Liver (tissue), 9 donors: ENCODE data around the gene GP1BB. TPM values are rescaled to one million over a fixed set of nuclear protein-coding genes. Genes with fewer than 3 reads are reported as not detected.

Experiments used
- DNase-seq: peaks from one replicate; pipeline ENCODE4 v3.0.0-alpha.2; 2017; ENCODE audit warnings: low spot score
- H3K27ac ChIP-seq, 2 donors: one replicate each; pipeline ENCODE4 v1.7.0; 2013; ENCODE audit warnings: inconsistent platforms in 2 of 2, low read length in 2 of 2, control low read depth in 1 of 2, low read depth in 1 of 2, mild to moderate bottlenecking in 1 of 2
- H3K27me3 ChIP-seq, 4 donors: one replicate each; pipeline versions ENCODE4 v1.6.1 to v1.7.0; 2013; ENCODE audit warnings: low read length in 3 of 4, inconsistent platforms in 1 of 4, mild to moderate bottlenecking in 1 of 4, moderate library complexity in 1 of 4; ENCODE audit not compliant: control insufficient read depth in 4 of 4, insufficient read depth in 4 of 4
- H3K36me3 ChIP-seq, 4 donors: one replicate each; pipeline versions ENCODE4 v1.6.1 to v1.7.0; 2013; ENCODE audit warnings: low read length in 3 of 4, mild to moderate bottlenecking in 3 of 4, low read depth in 1 of 4, moderate library complexity in 1 of 4; ENCODE audit not compliant: control insufficient read depth in 4 of 4, insufficient read depth in 3 of 4
- H3K4me1 ChIP-seq, 4 donors: one replicate each; pipeline versions ENCODE4 v1.6.1 to v1.7.0; 2013; ENCODE audit warnings: low read length in 3 of 4, mild to moderate bottlenecking in 3 of 4, moderate library complexity in 1 of 4; ENCODE audit not compliant: control insufficient read depth in 4 of 4, insufficient read depth in 4 of 4
- H3K4me3 ChIP-seq, 3 donors: one replicate each; pipeline versions ENCODE4 v1.6.1 to v1.7.0; 2013; ENCODE audit warnings: low read length in 3 of 3, control low read depth in 1 of 3, low read depth in 1 of 3, mild to moderate bottlenecking in 1 of 3
- H3K9ac ChIP-seq, 2 donors: one replicate each; pipeline ENCODE4 v1.7.0; 2013; ENCODE audit warnings: low read length in 2 of 2, mild to moderate bottlenecking in 2 of 2, moderate library complexity in 2 of 2, control low read depth in 1 of 2, low read depth in 1 of 2
- H3K9me3 ChIP-seq, 4 donors: one replicate each; pipeline versions ENCODE4 v1.6.1 to v1.7.0; 2013; ENCODE audit warnings: low read length in 3 of 4; ENCODE audit not compliant: control insufficient read depth in 4 of 4
- ATF3 ChIP-seq: IDR thresholded peaks from 2 replicates; pipeline ENCODE4 v1.6.1; 2016; ENCODE audit warnings: antibody characterized with exemption
- CTCF ChIP-seq: fragments of 150-350 bp; IDR thresholded peaks from 2 replicates; pipeline ENCODE4 v1.5.1; 2017; ENCODE audit warnings: improper control_type of control experiment, low read depth, low read length; ENCODE audit not compliant: missing input control
- EGR1 ChIP-seq, 2 donors: IDR thresholded peaks; 2 replicates each; pipeline ENCODE4 v1.6.1; 2016 to 2018; ENCODE audit warnings: antibody characterized with exemption in 2 of 2, low read depth in 2 of 2
- FOXA1 ChIP-seq: IDR thresholded peaks from 2 replicates; pipeline ENCODE4 v1.6.1; 2016; ENCODE audit warnings: antibody characterized with exemption
- FOXA2 ChIP-seq: IDR thresholded peaks from 2 replicates; pipeline ENCODE4 v1.6.1; 2016; ENCODE audit warnings: antibody characterized with exemption
- GABPA ChIP-seq, 2 donors: IDR thresholded peaks in 1 of 2; conservative IDR thresholded peaks in 1 of 2; 2 replicates each; pipeline ENCODE4 v1.6.1; 2016; ENCODE audit warnings: antibody characterized with exemption in 2 of 2, mild to moderate bottlenecking in 1 of 2, moderate library complexity in 1 of 2
- HNF4A ChIP-seq, 2 donors: conservative IDR thresholded peaks; 2 replicates each; pipeline ENCODE4 v1.6.1; 2016; ENCODE audit warnings: antibody characterized with exemption in 2 of 2, mild to moderate bottlenecking in 2 of 2
- HNF4G ChIP-seq: IDR thresholded peaks from 2 replicates; pipeline ENCODE4 v1.6.1; 2016; ENCODE audit warnings: antibody characterized with exemption
- JUND ChIP-seq, 2 donors: IDR thresholded peaks; 2 replicates each; pipeline ENCODE4 v1.6.1; 2016; ENCODE audit warnings: antibody characterized with exemption in 2 of 2
- NR2F2 ChIP-seq: IDR thresholded peaks from 2 replicates; pipeline ENCODE4 v1.6.1; 2016; ENCODE audit warnings: antibody characterized with exemption
- RAD21 ChIP-seq, 2 donors: IDR thresholded peaks; 2 replicates each; pipeline ENCODE4 v1.6.1; 2016; ENCODE audit warnings: antibody characterized with exemption in 2 of 2, mild to moderate bottlenecking in 2 of 2
- REST ChIP-seq: IDR thresholded peaks from 2 replicates; pipeline ENCODE4 v1.6.1; 2016; ENCODE audit warnings: antibody characterized with exemption, mild to moderate bottlenecking
- RXRA ChIP-seq, 2 donors: IDR thresholded peaks; 2 replicates each; pipeline ENCODE4 v1.6.1; 2017 to 2018; ENCODE audit warnings: antibody characterized with exemption in 2 of 2, mild to moderate bottlenecking in 1 of 2
- SP1 ChIP-seq: IDR thresholded peaks from 2 replicates; pipeline ENCODE4 v1.6.1; 2018; ENCODE audit warnings: antibody characterized with exemption, mild to moderate bottlenecking
- YY1 ChIP-seq: IDR thresholded peaks from 2 replicates; pipeline ENCODE4 v1.6.1; 2016; ENCODE audit warnings: antibody characterized with exemption, mild to moderate bottlenecking
- WGBS: extraction: QIAGEN DNeasy Blood & Tissue Kit; methylation state at CpG from one replicate; pipeline ENCODE4 v1.1.7; 2013; 5-methylcytosine and 5-hydroxymethylcytosine counted together
- polyA plus RNA-seq, 2 donors: library from polyadenylated mRNA; stranded (reverse) in 1 of 2; unstranded in 1 of 2; fragments of 200-250 nt in 1 of 2; fragments of >200 nt in 1 of 2; fragmentation: Nextera tagmentation in 1 of 2; extraction: Ambion mirVana in 1 of 2; gene quantifications; one replicate each; pipeline versions ENCODE4 v1.2.1 to v1.2.3, GENCODE V29; 2013 to 2015
- total RNA-seq, 2 donors: library from RNA; depleted of rRNA; stranded (reverse); fragments of >200 nt; gene quantifications; one replicate each; pipeline ENCODE4 v1.2.3, GENCODE V29; 2014
- TF ChIP-seq, protein P1 (sequence below): IDR thresholded peaks from 2 replicates; pipeline ENCODE4 v1.6.1; 2016; ENCODE audit warnings: antibody characterized with exemption
- TF ChIP-seq, protein P2 (sequence below): IDR thresholded peaks from 2 replicates; pipeline ENCODE4 v1.6.1; 2016; ENCODE audit warnings: antibody characterized with exemption
- donor health status: healthy.
- donor health status: healthy.
- donor health status: healthy.
- donor health status: healthy.
- donor health status: healthy.

Gene GP1BB
- total and polyA plus RNA-seq, 4 donors = 0.38 to 5.7 (median 0.51) TPM; not detected in 1

GRCh38 chr22:19719050-19719482, 4.3 kb upstream of the GP1BB start:
- Histone ChIP-seq H3K4me1 (peaks cover 19 to 40% (median 29%) of the 10 kb centered on the region in 4 donors), H3K9ac (no peak overlapping the region), H3K9me3 (no peaks in the 10 kb centered on the region), H3K4me3 (peak overlapping the region in 1 of 3 donors; percentile 61), H3K27me3 (peaks cover 0 to 8% (median 3%) of the 10 kb centered on the region in 4 donors), H3K27ac (no peak overlapping the region), H3K36me3 (no peaks in the 10 kb centered on the region)
- 23% methylated on average over 31 of the region's 31 CpGs for WGBS
- TF ChIP-seq ATF3 (no peak), RAD21 (IDR thresholded peaks at IDR 0.05) (no peak)
- no peak for DNase-seq

DNA sequence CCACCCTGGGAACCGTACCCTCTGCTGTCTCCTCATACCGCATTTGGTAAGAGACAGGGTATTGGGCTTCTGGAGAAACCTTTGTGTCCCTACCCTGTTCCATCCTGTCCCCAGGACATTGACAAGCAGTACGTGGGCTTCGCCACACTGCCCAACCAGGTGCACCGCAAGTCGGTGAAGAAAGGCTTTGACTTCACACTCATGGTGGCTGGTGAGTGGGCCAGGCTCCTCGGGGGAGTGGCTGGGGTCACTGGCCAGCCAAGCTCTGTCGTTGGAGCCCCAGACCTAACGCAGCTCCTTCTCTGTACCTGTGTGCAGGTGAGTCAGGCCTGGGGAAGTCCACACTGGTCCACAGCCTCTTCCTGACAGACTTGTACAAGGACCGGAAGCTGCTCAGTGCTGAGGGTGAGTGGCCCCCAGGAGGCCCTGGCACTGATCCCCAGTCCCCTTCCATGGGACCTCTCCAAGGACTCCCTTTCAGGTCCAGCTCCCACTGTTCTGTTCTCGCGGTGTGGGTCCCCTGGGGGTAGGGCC, 3.8 kb upstream of the GP1BB start:
- Histone ChIP-seq H3K36me3 (no peaks in the 10 kb centered on the region), H3K4me3 (no peak overlapping the region), H3K27me3 (peaks cover 0 to 8% (median 4%) of the 10 kb centered on the region in 4 donors), H3K4me1 (peaks cover 21 to 43% (median 31%) of the 10 kb centered on the region in 4 donors), H3K9ac (no peak overlapping the region), H3K27ac (no peak overlapping the region), H3K9me3 (no peaks in the 10 kb centered on the region)
- 83% methylated on average over 12 of the region's 12 CpGs for WGBS
- TF ChIP-seq HNF4A (conservative IDR thresholded peaks at IDR 0.05) = no peak
- TF ChIP-seq JUND (IDR thresholded peaks at IDR 0.05) = no peak
- no peak for DNase-seq

- no peak for DNase-seq
- 87% methylated on average over 26 of the region's 26 CpGs for WGBS
- no peak overlapping the region for H3K4me3 ChIP-seq
- H3K4me1 ChIP-seq = peaks cover 19 to 37% (median 29%) of the 10 kb centered on the region in 4 donors
- no peaks in the 10 kb centered on the region for H3K36me3 ChIP-seq
- no peaks in the 10 kb centered on the region for H3K9me3 ChIP-seq
- no peak overlapping the region for H3K27ac ChIP-seq
- no peak for TF ChIP-seq HNF4G
- no peak for TF ChIP-seq YY1
- no peak for TF ChIP-seq HNF4A (conservative IDR thresholded peaks at IDR 0.05)
- TF ChIP-seq RXRA (IDR thresholded peaks at IDR 0.05) = no peak
- no peak for TF ChIP-seq NR2F2
- no peak for TF ChIP-seq ATF3
- TF ChIP-seq, protein P1, sequence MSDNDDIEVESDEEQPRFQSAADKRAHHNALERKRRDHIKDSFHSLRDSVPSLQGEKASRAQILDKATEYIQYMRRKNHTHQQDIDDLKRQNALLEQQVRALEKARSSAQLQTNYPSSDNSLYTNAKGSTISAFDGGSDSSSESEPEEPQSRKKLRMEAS = no peak
- no peak for TF ChIP-seq CTCF
- TF ChIP-seq REST = no peak
- TF ChIP-seq EGR1 (IDR thresholded peaks at IDR 0.05; ENCODE audit: low read depth in 2 of 2) = no peak
- no peak for TF ChIP-seq FOXA2
- TF ChIP-seq SP1 = no peak
- TF ChIP-seq JUND (IDR thresholded peaks at IDR 0.05) = no peak
- TF ChIP-seq, protein P2, sequence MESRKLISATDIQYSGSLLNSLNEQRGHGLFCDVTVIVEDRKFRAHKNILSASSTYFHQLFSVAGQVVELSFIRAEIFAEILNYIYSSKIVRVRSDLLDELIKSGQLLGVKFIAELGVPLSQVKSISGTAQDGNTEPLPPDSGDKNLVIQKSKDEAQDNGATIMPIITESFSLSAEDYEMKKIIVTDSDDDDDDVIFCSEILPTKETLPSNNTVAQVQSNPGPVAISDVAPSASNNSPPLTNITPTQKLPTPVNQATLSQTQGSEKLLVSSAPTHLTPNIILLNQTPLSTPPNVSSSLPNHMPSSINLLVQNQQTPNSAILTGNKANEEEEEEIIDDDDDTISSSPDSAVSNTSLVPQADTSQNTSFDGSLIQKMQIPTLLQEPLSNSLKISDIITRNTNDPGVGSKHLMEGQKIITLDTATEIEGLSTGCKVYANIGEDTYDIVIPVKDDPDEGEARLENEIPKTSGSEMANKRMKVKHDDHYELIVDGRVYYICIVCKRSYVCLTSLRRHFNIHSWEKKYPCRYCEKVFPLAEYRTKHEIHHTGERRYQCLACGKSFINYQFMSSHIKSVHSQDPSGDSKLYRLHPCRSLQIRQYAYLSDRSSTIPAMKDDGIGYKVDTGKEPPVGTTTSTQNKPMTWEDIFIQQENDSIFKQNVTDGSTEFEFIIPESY = no peak
- no peak for TF ChIP-seq FOXA1
- no peak for TF ChIP-seq GABPA (IDR thresholded peaks at IDR 0.05 in 1 of 2, conservative IDR thresholded peaks at IDR 0.05 in 1 of 2)
- H3K27me3 ChIP-seq = peaks cover 0 to 8% (median 5%) of the 10 kb centered on the region in 4 donors
- no peak overlapping the region for H3K9ac ChIP-seq
Observed at GRCh38 chr22:19720150-19720827, 3.0 kb upstream of the GP1BB start.
